GM19468 (cell line): ENCODE data around the gene GLRA1.
"Not testable (repeated sequence)": the region's sequence is repeated elsewhere in the genome, so short reads cannot be mapped to it uniquely, and the experiment has no call there.

Source experiments
- ATAC-seq: cut with Tn5 transposase; IDR thresholded peaks from one replicate; pipeline ENCODE4 v1.9.1; 2021; ENCODE audit warnings: mild to moderate bottlenecking, moderate library complexity, moderate number of reproducible peaks; ENCODE audit not compliant: unreplicated experiment; ENCODE audit errors: extremely low read depth

Gene GLRA1

GRCh38 chr5:151889614-151890013, 35.0 kb downstream of the GLRA1 start:
- no peak for ATAC-seq

- no peak for ATAC-seq
Measured at GRCh38 chr5:151886546-151887275, 37.9 kb downstream of the GLRA1 start.

- ATAC-seq = no peak
Measured at GRCh38 chr5:151885138-151885908, 39.3 kb downstream of the GLRA1 start.

GRCh38 chr5:151881621-151882225, 42.9 kb downstream of the GLRA1 start:
- no peak for ATAC-seq

- ATAC-seq = no peak
Measured at GRCh38 chr5:151880324-151880723, 44.3 kb downstream of the GLRA1 start.

- ATAC-seq = no peak
Measured at GRCh38 chr5:151873701-151874100, 51.0 kb downstream of the GLRA1 start.

- ATAC-seq = no peak
Measured at GRCh38 chr5:151872701-151873100, 52.0 kb downstream of the GLRA1 start.

- no peak for ATAC-seq
Measured at GRCh38 chr5:151870820-151871219, 53.8 kb downstream of the GLRA1 start.

- ATAC-seq = no peak
Measured at GRCh38 chr5:151870271-151870670, 54.4 kb downstream of the GLRA1 start.

GRCh38 chr5:151869843-151870242, 54.8 kb downstream of the GLRA1 start:
- ATAC-seq = no peak

GRCh38 chr5:151868451-151868850, 56.2 kb downstream of the GLRA1 start:
- no peak for ATAC-seq

GRCh38 chr5:151864061-151864748, 60.4 kb downstream of the GLRA1 start:
- ATAC-seq = no peak

GRCh38 chr5:151863566-151863965, 61.1 kb downstream of the GLRA1 start:
- no peak for ATAC-seq

GRCh38 chr5:151862811-151863472, 61.7 kb downstream of the GLRA1 start:
- no peak for ATAC-seq

GRCh38 chr5:151860867-151861266, 63.8 kb downstream of the GLRA1 start:
- not testable (repeated sequence) for ATAC-seq

- ATAC-seq = no peak
Measured at GRCh38 chr5:151856861-151857260, 67.8 kb downstream of the GLRA1 start.

- no peak for ATAC-seq
Measured at GRCh38 chr5:151855701-151856100, 69.0 kb downstream of the GLRA1 start.

GRCh38 chr5:151847871-151848270, 76.8 kb downstream of the GLRA1 start:
- no peak for ATAC-seq

- no peak for ATAC-seq
Measured at GRCh38 chr5:151846765-151847164, 77.9 kb downstream of the GLRA1 start.

GRCh38 chr5:151832843-151833242, 91.8 kb downstream of the GLRA1 start:
- not testable (repeated sequence) for ATAC-seq
